H9 (cell line): ENCODE results near the gene HOXD4. TPM values are rescaled to one million over a fixed set of nuclear protein-coding genes. Genes with fewer than 3 reads are reported as not detected.
A peak's percentile ranks its signal among the peaks of the same experiment; 100 is the strongest.

Experiments used
- DNase-seq: peaks from one replicate; pipeline ENCODE4 v3.0.0-alpha.2; 2017
- H2AFZ ChIP-seq: one replicate; pipeline ENCODE4 v1.6.1; 2013; ENCODE audit warnings: mild to moderate bottlenecking, low read length, control low read depth, moderate library complexity
- H2AK5ac ChIP-seq: 2 replicates; pipeline ENCODE4 v1.6.1; 2013; ENCODE audit warnings: low read length, control low read depth, mixed read lengths; ENCODE audit not compliant: insufficient read length
- H2BK120ac ChIP-seq: one replicate; pipeline ENCODE4 v1.6.1; 2013; ENCODE audit warnings: low read depth, mild to moderate bottlenecking, low read length, control low read depth, inconsistent platforms; ENCODE audit not compliant: poor library complexity, severe bottlenecking
- H2BK12ac ChIP-seq: 2 replicates; pipeline ENCODE4 v1.6.1; 2013; ENCODE audit warnings: low read length, control low read depth, mixed read lengths, low read depth; ENCODE audit not compliant: insufficient read length
- H2BK15ac ChIP-seq: 2 replicates; pipeline ENCODE4 v1.6.1; 2013; ENCODE audit warnings: low read depth, low read length, control low read depth
- H2BK20ac ChIP-seq: one replicate; pipeline ENCODE4 v1.6.1; 2013; ENCODE audit warnings: low read depth, mild to moderate bottlenecking, low read length, control low read depth, inconsistent platforms; ENCODE audit not compliant: poor library complexity, severe bottlenecking
- H2BK5ac ChIP-seq: 2 replicates; pipeline ENCODE4 v1.6.1; 2013; ENCODE audit warnings: low read length, control low read depth, mixed read lengths; ENCODE audit not compliant: insufficient read length
- H3K14ac ChIP-seq: 2 replicates; pipeline ENCODE4 v1.6.1; 2013; ENCODE audit warnings: low read length, control low read depth; ENCODE audit not compliant: insufficient read depth
- H3K18ac ChIP-seq: 2 replicates; pipeline ENCODE4 v1.6.1; 2013; ENCODE audit warnings: low read depth, mild to moderate bottlenecking, mixed read lengths, low read length, control low read depth; ENCODE audit not compliant: insufficient read length
- H3K23ac ChIP-seq: 2 replicates; pipeline ENCODE4 v1.6.1; 2013; ENCODE audit warnings: low read length, control low read depth, mixed read lengths, low read depth; ENCODE audit not compliant: insufficient read length
- H3K23me2 ChIP-seq: 2 replicates; pipeline ENCODE4 v1.6.1; 2013; ENCODE audit warnings: low read depth, mild to moderate bottlenecking, mixed read lengths, low read length, control low read depth; ENCODE audit not compliant: insufficient read length, poor library complexity, severe bottlenecking
- H3K27ac ChIP-seq: 2 replicates; pipeline ENCODE4 v1.5.1; 2013; ENCODE audit warnings: low read length, control low read depth, mixed read lengths, low read depth; ENCODE audit not compliant: insufficient read length
- H3K27me3 ChIP-seq: 2 replicates; pipeline ENCODE4 v1.6.1; 2013; ENCODE audit warnings: low read length, control low read depth, inconsistent platforms; ENCODE audit not compliant: insufficient read depth
- H3K4ac ChIP-seq: 2 replicates; pipeline ENCODE4 v1.6.1; 2013; ENCODE audit warnings: low read depth, mild to moderate bottlenecking, control low read depth, inconsistent platforms, low read length, moderate library complexity
- H3K4me1 ChIP-seq: 2 replicates; pipeline ENCODE4 v1.6.1; 2013; ENCODE audit warnings: low read length, control low read depth, inconsistent platforms; ENCODE audit not compliant: insufficient read depth
- H3K4me2 ChIP-seq: 2 replicates; pipeline ENCODE4 v1.6.1; 2013; ENCODE audit warnings: low read length, control low read depth, mixed read lengths; ENCODE audit not compliant: insufficient read length, insufficient read depth
- H3K56ac ChIP-seq: 2 replicates; pipeline ENCODE4 v1.6.1; 2013; ENCODE audit warnings: low read depth, mild to moderate bottlenecking, mixed read lengths, low read length, control low read depth; ENCODE audit not compliant: insufficient read length
- H3K79me1 ChIP-seq: 2 replicates; pipeline ENCODE4 v1.6.1; 2013; ENCODE audit warnings: low read depth, mild to moderate bottlenecking, moderate library complexity, low read length, control low read depth, inconsistent platforms; ENCODE audit not compliant: insufficient read depth, poor library complexity, severe bottlenecking
- H3K79me2 ChIP-seq: 2 replicates; pipeline ENCODE4 v1.6.1; 2013; ENCODE audit warnings: low read length, control low read depth, inconsistent platforms; ENCODE audit not compliant: insufficient read depth
- H3K9ac ChIP-seq: 2 replicates; pipeline ENCODE4 v1.6.1; 2013; ENCODE audit warnings: low read length, control low read depth, mixed read lengths; ENCODE audit not compliant: insufficient read length; ENCODE audit errors: extremely low read depth
- H3K9me3 ChIP-seq: one replicate; pipeline ENCODE4 v1.6.1; 2013; ENCODE audit warnings: low read depth, low read length, inconsistent platforms; ENCODE audit not compliant: control insufficient read depth
- H3T11ph ChIP-seq: one replicate; pipeline ENCODE4 v1.6.1; 2013; ENCODE audit warnings: mild to moderate bottlenecking, low read length, control low read depth, inconsistent platforms
- H4K20me1 ChIP-seq: one replicate; pipeline ENCODE4 v1.6.1; 2013; ENCODE audit not compliant: control insufficient read depth, insufficient read length, insufficient read depth
- H4K5ac ChIP-seq: 2 replicates; pipeline ENCODE4 v1.6.1; 2013; ENCODE audit warnings: low read depth, mild to moderate bottlenecking, mixed read lengths, low read length, control low read depth; ENCODE audit not compliant: insufficient read length
- H4K8ac ChIP-seq: replicated peaks from 2 replicates; pipeline ENCODE4 v1.6.1; 2013; ENCODE audit warnings: low read length, control low read depth, mixed read lengths, low read depth; ENCODE audit not compliant: insufficient read length
- H4K91ac ChIP-seq: 2 replicates; pipeline ENCODE4 v1.6.1; 2013; ENCODE audit warnings: low read depth, mild to moderate bottlenecking, moderate library complexity, mixed read lengths, low read length, control low read depth; ENCODE audit not compliant: insufficient read length
- H3K27ac Mint-ChIP-seq, 3 experiments: 2 replicates in 2 of 3; 3 replicates in 1 of 3; pipeline ENCODE4 v1.8.0; 2020 to 2021; ENCODE audit warnings: mixed read lengths in 3 of 3, mild to moderate bottlenecking in 1 of 3, moderate library complexity in 1 of 3
- H3K27me3 Mint-ChIP-seq: 2 replicates; pipeline ENCODE4 v1.8.0; 2021; ENCODE audit warnings: low read depth, mild to moderate bottlenecking, moderate library complexity, mixed read lengths
- H3K36me3 Mint-ChIP-seq, 3 experiments: 2 replicates in 2 of 3; 3 replicates in 1 of 3; pipeline ENCODE4 v1.8.0; 2020 to 2021; ENCODE audit warnings: low read depth in 3 of 3, mixed read lengths in 3 of 3; ENCODE audit not compliant: insufficient read depth in 1 of 3
- H3K4me1 Mint-ChIP-seq, 2 experiments: 2 replicates each; pipeline ENCODE4 v1.8.0; 2020; ENCODE audit warnings: mixed read lengths in 2 of 2
- H3K4me3 Mint-ChIP-seq, 2 experiments: 2 replicates in 1 of 2; 3 replicates in 1 of 2; pipeline ENCODE4 v1.8.0; 2020 to 2021; ENCODE audit warnings: mild to moderate bottlenecking in 2 of 2, mixed read lengths in 2 of 2, moderate library complexity in 1 of 2
- H3K9me3 Mint-ChIP-seq, 2 experiments: 2 replicates in 1 of 2; 3 replicates in 1 of 2; pipeline ENCODE4 v1.8.0; 2020; ENCODE audit warnings: mild to moderate bottlenecking in 2 of 2, mixed read lengths in 2 of 2, moderate library complexity in 1 of 2
- WGBS: extraction: QIAGEN DNeasy Blood & Tissue Kit; methylation state at CpG from one replicate; pipeline ENCODE4 v1.1.7; 2013; ENCODE audit warnings: missing lambda C conversion rate, low lambda C conversion rate, mixed read lengths; ENCODE audit not compliant: insufficient read length; ENCODE audit errors: extremely low coverage; 5-methylcytosine and 5-hydroxymethylcytosine counted together
- total RNA-seq: library from RNA; stranded (reverse); gene quantifications from 2 replicates; pipeline ENCODE4 v1.2.1, GENCODE V29; 2021
- TF ChIP-seq, protein P1 (sequence below): fragments of 200-600 bp; sonication (generic); conservative IDR thresholded peaks from 3 replicates; pipeline ENCODE4 v1.8.0; 2021; ENCODE audit warnings: antibody characterized with exemption, mild to moderate bottlenecking

The HOXD4 gene
- total RNA-seq, 1 experiment from 2014 or later: not detected

GRCh38 chr2:176122052-176122682, 29.2 kb upstream of the HOXD4 start:
- peaks cover 2 to 14% of the 10 kb centered on the region in 2 experiments for H3K9me3 Mint-ChIP-seq
- H3K4me1 ChIP-seq: no peaks in the 10 kb centered on the region

More at GRCh38 chr2:176122052-176122682, 29.2 kb upstream of the HOXD4 start:
- H3K4ac ChIP-seq: no peak overlapping the region
- H3K79me2 ChIP-seq: no peaks in the 10 kb centered on the region
- H4K20me1 ChIP-seq: peaks cover 4% of the 10 kb centered on the region
- H2BK120ac ChIP-seq: no peak overlapping the region
- peaks cover 2% of the 10 kb centered on the region for H3K23me2 ChIP-seq
- H3K9me3 ChIP-seq: no peaks in the 10 kb centered on the region
- peaks cover 99% of the 10 kb centered on the region for H3K27me3 Mint-ChIP-seq
- no peak overlapping the region for H2BK12ac ChIP-seq
- no peak overlapping the region for H3K9ac ChIP-seq
- no peak overlapping the region for H3K56ac ChIP-seq
- DNase-seq: no peak
- TF ChIP-seq, protein P1, sequence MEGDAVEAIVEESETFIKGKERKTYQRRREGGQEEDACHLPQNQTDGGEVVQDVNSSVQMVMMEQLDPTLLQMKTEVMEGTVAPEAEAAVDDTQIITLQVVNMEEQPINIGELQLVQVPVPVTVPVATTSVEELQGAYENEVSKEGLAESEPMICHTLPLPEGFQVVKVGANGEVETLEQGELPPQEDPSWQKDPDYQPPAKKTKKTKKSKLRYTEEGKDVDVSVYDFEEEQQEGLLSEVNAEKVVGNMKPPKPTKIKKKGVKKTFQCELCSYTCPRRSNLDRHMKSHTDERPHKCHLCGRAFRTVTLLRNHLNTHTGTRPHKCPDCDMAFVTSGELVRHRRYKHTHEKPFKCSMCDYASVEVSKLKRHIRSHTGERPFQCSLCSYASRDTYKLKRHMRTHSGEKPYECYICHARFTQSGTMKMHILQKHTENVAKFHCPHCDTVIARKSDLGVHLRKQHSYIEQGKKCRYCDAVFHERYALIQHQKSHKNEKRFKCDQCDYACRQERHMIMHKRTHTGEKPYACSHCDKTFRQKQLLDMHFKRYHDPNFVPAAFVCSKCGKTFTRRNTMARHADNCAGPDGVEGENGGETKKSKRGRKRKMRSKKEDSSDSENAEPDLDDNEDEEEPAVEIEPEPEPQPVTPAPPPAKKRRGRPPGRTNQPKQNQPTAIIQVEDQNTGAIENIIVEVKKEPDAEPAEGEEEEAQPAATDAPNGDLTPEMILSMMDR: no peak
- no peak overlapping the region for H3K18ac ChIP-seq
- H3K27me3 ChIP-seq: peaks cover 95% of the 10 kb centered on the region
- H3K23ac ChIP-seq: no peak overlapping the region
- H3K27ac ChIP-seq: no peak overlapping the region
- H2AK5ac ChIP-seq: no peak overlapping the region
- peaks cover 0 to 8% of the 10 kb centered on the region in 2 experiments; a peak in 2 of 4 replicates for H3K4me1 Mint-ChIP-seq
- H4K5ac ChIP-seq: no peak overlapping the region
- WGBS: no CpG with 5 or more reads among the region's 47 CpGs
- H3K4me3 Mint-ChIP-seq: peak overlapping the region; percentile 45 to 77
- H3K79me1 ChIP-seq: no peaks in the 10 kb centered on the region
- H2AFZ ChIP-seq: no peak overlapping the region
- H3K36me3 Mint-ChIP-seq: no peaks in the 10 kb centered on the region; a peak in 1 of 7 replicates
- no peak overlapping the region for H3T11ph ChIP-seq
- H2BK15ac ChIP-seq: no peak overlapping the region
- no peak overlapping the region for H2BK5ac ChIP-seq
- no peak overlapping the region for H2BK20ac ChIP-seq
- no peak overlapping the region for H4K91ac ChIP-seq
- H3K14ac ChIP-seq: no peak overlapping the region
- H3K4me2 ChIP-seq: no peak overlapping the region
- H3K27ac Mint-ChIP-seq: no peak overlapping the region
- H4K8ac ChIP-seq: no peak overlapping the region
